Measurements from ENCODE around the gene LRMDA.

GRCh38 chr10:75495434-75496190, 64.2 kb downstream of the LRMDA start:
- TF ChIP-seq EZH2phosphoT487 (IDR thresholded peaks at IDR 0.05; ENCODE audit: borderline replicate concordance) (no peak), CTCF (conservative IDR thresholded peaks at IDR 0.05; ENCODE audit: low read length) (no peak)

All from Loucy (cell line).